Right cardiac atrium (tissue), 5 donors: Measurements from ENCODE around the gene MAMDC4. TPM values are rescaled to one million over a fixed set of nuclear protein-coding genes. Genes with fewer than 3 reads are reported as not detected.
"Not testable (repeated sequence)": the region's sequence is repeated elsewhere in the genome, so short reads cannot be mapped to it uniquely, and the experiment has no call there.

ENCODE experiments used
- ATAC-seq, 2 donors: fragments of 200-7000 bp; cut with Tn5 transposase; one replicate each; pipeline versions ENCODE4 v1.8.0 to v1.9.1; 2020; ENCODE audit warnings: moderate library complexity in 2 of 2, mild to moderate bottlenecking in 1 of 2
- DNase-seq, 3 donors: peaks; one replicate each; pipeline ENCODE4 v3.0.0-alpha.2; 2020
- H3K27ac ChIP-seq: one replicate; pipeline ENCODE4 v1.5.1; 2013; ENCODE audit warnings: mild to moderate bottlenecking, low read length, control low read depth, moderate library complexity
- H3K27me3 ChIP-seq: one replicate; pipeline ENCODE4 v1.6.1; 2013; ENCODE audit not compliant: control insufficient read depth, insufficient read depth
- H3K4me1 ChIP-seq: one replicate; pipeline ENCODE4 v1.6.1; 2013; ENCODE audit warnings: low read length; ENCODE audit not compliant: control insufficient read depth, insufficient read depth
- H3K4me3 ChIP-seq: one replicate; pipeline ENCODE4 v1.5.1; 2013; ENCODE audit warnings: low read length, control low read depth
- H3K9me3 ChIP-seq: one replicate; pipeline ENCODE4 v1.6.1; 2013; ENCODE audit warnings: low read length; ENCODE audit not compliant: control insufficient read depth
- WGBS: extraction: QIAGEN DNeasy Blood & Tissue Kit; methylation state at CpG from one replicate; pipeline ENCODE4 v1.1.7; 2013; 5-methylcytosine and 5-hydroxymethylcytosine counted together
- intact Hi-C, 4 donors: fragments of 100-400 bp; cut with DNase I; formaldehyde crosslinking; loops; one replicate each; pipeline versions ENCODE4 v1.11.0 to v1.14.0; 2022 to 2023
- polyA plus RNA-seq: library from polyadenylated mRNA; stranded (reverse); fragments of 200-250 nt; gene quantifications from one replicate; pipeline ENCODE4 v1.2.3, GENCODE V29; 2013
- total RNA-seq, 4 donors: library from RNA; stranded (reverse); fragmentation: NEBNext Ultra II Directional; extraction: Animal tissue kit (Norgen Biotek cat#: 25700); gene quantifications; one replicate each; pipeline ENCODE4 v1.2.1, GENCODE V29; 2021
- donor health status: healthy with polysubstance abuse.
- donor health status: DM: no; HTN: yes; CAD: no.
- donor health status: DM: no; HTN: no; CAD: no.
- donor health status: DM: no; HTN: yes; CAD: no; lungs with severe emphysema.
- donor health status: DM: yes; HTN: yes; CAD: no.

MAMDC4 gene
- total and polyA plus RNA-seq, 5 donors: 3.0 to 10.8 (median 5.2) TPM

- DNase-seq: peak; percentile 68 to 87 (median 84)
- Histone ChIP-seq H3K4me1 (no peaks in the 10 kb centered on the region), H3K4me3 (no peak overlapping the region), H3K27ac (no peak overlapping the region), H3K27me3 (no peaks in the 10 kb centered on the region), H3K9me3 (no peaks in the 10 kb centered on the region)
- intact Hi-C loops: loop anchor here in 2 of 4 donors (5.0 to 10.0 kb wide), 2 partner anchors 57 to 86 kb away; partner anchors contain the start of genes C8G (in 1 of the 2) and FBXW5 (in 1 of the 2)
- peak; percentile 13 to 20 for ATAC-seq
- 70% methylated on average over 20 of the region's 20 CpGs for WGBS
These were observed 7.0 kb downstream of the MAMDC4 start for GRCh38 chr9:136858844-136859757.

- no peak overlapping the region for H3K4me3 ChIP-seq
- ATAC-seq (no peak), DNase-seq (peak in 2 of 3 donors; percentile 40 to 46)
- no peak overlapping the region for H3K27ac ChIP-seq
- H3K9me3 ChIP-seq: no peaks in the 10 kb centered on the region
- no peaks in the 10 kb centered on the region for H3K27me3 ChIP-seq
- intact Hi-C loops: no loop called here
- 80% methylated on average over 9 of the region's 9 CpGs for WGBS
- H3K4me1 ChIP-seq: peaks cover 7% of the 10 kb centered on the region
These were observed 8.4 kb downstream of the MAMDC4 start for GRCh38 chr9:136860529-136860928.

GRCh38 chr9:136860933-136861873 lies 9.1 kb downstream of the MAMDC4 start:
- no peak overlapping the region for H3K27ac ChIP-seq
- DNase-seq: peak in 2 of 3 donors; percentile 28 to 58

GRCh38 chr9:136861874-136862457 lies 9.8 kb downstream of the MAMDC4 start:
- DNase-seq (peak in 1 of 3 donors; percentile 48), ATAC-seq (no peak)
- H3K4me1 ChIP-seq: peaks cover 7% of the 10 kb centered on the region
- H3K9me3 ChIP-seq: no peaks in the 10 kb centered on the region
- no peaks in the 10 kb centered on the region for H3K27me3 ChIP-seq
- 86% methylated on average over 26 of the region's 26 CpGs for WGBS
- no peak overlapping the region for H3K27ac ChIP-seq
- H3K4me3 ChIP-seq: no peak overlapping the region
- intact Hi-C loops: no loop called here

More at GRCh38 chr9:136860933-136861873, 9.1 kb downstream of the MAMDC4 start:
- Histone ChIP-seq H3K9me3 (no peaks in the 10 kb centered on the region), H3K4me3 (no peak overlapping the region), H3K27me3 (no peaks in the 10 kb centered on the region), H3K4me1 (peaks cover 7% of the 10 kb centered on the region)
- ATAC-seq: no peak
- WGBS: 90% methylated on average over 22 of the region's 22 CpGs
- intact Hi-C loops: no loop called here

- intact Hi-C loops: no loop called here
- Histone ChIP-seq H3K27me3 (no peaks in the 10 kb centered on the region), H3K4me1 (peaks cover 7% of the 10 kb centered on the region), H3K9me3 (no peaks in the 10 kb centered on the region), H3K27ac (no peak overlapping the region), H3K4me3 (no peak overlapping the region)
- 90% methylated on average over 31 of the region's 31 CpGs for WGBS
- no peak for ATAC-seq
- peak in 2 of 3 donors; percentile 43 to 49 for DNase-seq
These were observed 10.9 kb downstream of the MAMDC4 start for GRCh38 chr9:136862849-136863622.

- DNase-seq (peak in 1 of 3 donors; percentile 53), ATAC-seq (no peak)
- H3K9me3 ChIP-seq: no peaks in the 10 kb centered on the region
- no peak overlapping the region for H3K4me3 ChIP-seq
- peaks cover 7% of the 10 kb centered on the region for H3K4me1 ChIP-seq
- H3K27ac ChIP-seq: no peak overlapping the region
- WGBS: 89% methylated on average over 12 of the region's 12 CpGs
- H3K27me3 ChIP-seq: no peaks in the 10 kb centered on the region
- intact Hi-C loops: no loop called here
These were observed 11.6 kb downstream of the MAMDC4 start for GRCh38 chr9:136863623-136864273.

GRCh38 chr9:136865041-136865767 lies 13.1 kb downstream of the MAMDC4 start:
- H3K27me3 ChIP-seq: no peaks in the 10 kb centered on the region
- WGBS: 60% methylated on average over 11 of the region's 11 CpGs
- intact Hi-C loops: no loop called here
- ATAC-seq (peak; percentile 1 to 2), DNase-seq (no peak)
- peak overlapping the region; percentile 73 for H3K4me3 ChIP-seq
- H3K4me1 ChIP-seq: peaks cover 7% of the 10 kb centered on the region
- no peaks in the 10 kb centered on the region for H3K9me3 ChIP-seq
- H3K27ac ChIP-seq: no peak overlapping the region

- DNase-seq (peak in 2 of 3 donors; percentile 50 to 81), ATAC-seq (peak; percentile 9 to 50)
- peak overlapping the region; percentile 73 for H3K4me3 ChIP-seq
- H3K4me1 ChIP-seq: peaks cover 7% of the 10 kb centered on the region
- 3% methylated on average over 20 of the region's 20 CpGs for WGBS
- H3K9me3 ChIP-seq: no peaks in the 10 kb centered on the region
- peak overlapping the region; percentile 80 for H3K27ac ChIP-seq
- intact Hi-C loops: no loop called here
- no peaks in the 10 kb centered on the region for H3K27me3 ChIP-seq
These were observed 13.6 kb downstream of the MAMDC4 start for GRCh38 chr9:136865768-136866103.

- 84% methylated on average over 29 of the region's 29 CpGs for WGBS
- intact Hi-C loops: not testable (repeated sequence)
These were observed 14.8 kb downstream of the MAMDC4 start for GRCh38 chr9:136866898-136867421.

More at GRCh38 chr9:136866898-136867421, 14.8 kb downstream of the MAMDC4 start:
- H3K4me3 ChIP-seq: peak overlapping the region; percentile 73
- H3K27me3 ChIP-seq, ATAC-seq, H3K4me1 ChIP-seq, H3K27ac ChIP-seq, H3K9me3 ChIP-seq: not testable (repeated sequence)
- DNase-seq: peak in 1 of 3 donors; percentile 43
